Prostate gland (tissue), 2 donors: ENCODE data around the gene C12orf56.

Source experiments
- POLR2A ChIP-seq: fragments of 450-650 bp; IDR thresholded peaks from one replicate; pipeline ENCODE4 v1.6.1; 2016; ENCODE audit warnings: antibody characterized with exemption, mild to moderate bottlenecking
- POLR2AphosphoS5 ChIP-seq: sonication (generic); formaldehyde crosslinking; IDR thresholded peaks from one replicate; pipeline ENCODE4 v1.6.1; 2017; ENCODE audit warnings: antibody characterized with exemption
- TF ChIP-seq, protein P1 (sequence below), 4 experiments: fragments of 200-600 bp in 2 of 4; fragments of 450-650 bp in 2 of 4; sonication (generic) in 2 of 4; IDR thresholded peaks; 1 replicate in 3 of 4; 2 replicates in 1 of 4; pipeline ENCODE4 v1.5.1; 2016 to 2019; ENCODE audit warnings: antibody characterized with exemption in 4 of 4, mild to moderate bottlenecking in 2 of 4, moderate library complexity in 2 of 4

DNA sequence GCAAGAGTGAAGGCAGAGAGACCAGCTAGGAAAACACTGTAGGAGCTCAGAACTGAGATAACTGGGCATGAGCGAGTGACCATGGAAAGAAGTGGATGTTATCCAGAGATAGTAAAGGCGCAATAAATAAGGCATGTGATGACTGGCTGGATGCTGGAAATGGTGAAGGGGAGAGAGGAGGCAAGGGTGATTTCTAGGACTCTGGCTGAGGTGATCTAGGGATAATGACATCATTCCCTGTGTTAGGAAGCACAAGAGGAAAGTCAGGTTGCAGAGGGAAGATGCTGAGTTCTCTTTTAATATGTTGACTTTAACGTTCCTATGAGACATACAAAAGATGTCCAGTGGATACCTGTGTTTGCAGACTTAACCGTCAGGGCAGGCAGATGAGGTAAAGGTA lies 78.7 kb downstream of the C12orf56 start:
- TF ChIP-seq, protein P1, sequence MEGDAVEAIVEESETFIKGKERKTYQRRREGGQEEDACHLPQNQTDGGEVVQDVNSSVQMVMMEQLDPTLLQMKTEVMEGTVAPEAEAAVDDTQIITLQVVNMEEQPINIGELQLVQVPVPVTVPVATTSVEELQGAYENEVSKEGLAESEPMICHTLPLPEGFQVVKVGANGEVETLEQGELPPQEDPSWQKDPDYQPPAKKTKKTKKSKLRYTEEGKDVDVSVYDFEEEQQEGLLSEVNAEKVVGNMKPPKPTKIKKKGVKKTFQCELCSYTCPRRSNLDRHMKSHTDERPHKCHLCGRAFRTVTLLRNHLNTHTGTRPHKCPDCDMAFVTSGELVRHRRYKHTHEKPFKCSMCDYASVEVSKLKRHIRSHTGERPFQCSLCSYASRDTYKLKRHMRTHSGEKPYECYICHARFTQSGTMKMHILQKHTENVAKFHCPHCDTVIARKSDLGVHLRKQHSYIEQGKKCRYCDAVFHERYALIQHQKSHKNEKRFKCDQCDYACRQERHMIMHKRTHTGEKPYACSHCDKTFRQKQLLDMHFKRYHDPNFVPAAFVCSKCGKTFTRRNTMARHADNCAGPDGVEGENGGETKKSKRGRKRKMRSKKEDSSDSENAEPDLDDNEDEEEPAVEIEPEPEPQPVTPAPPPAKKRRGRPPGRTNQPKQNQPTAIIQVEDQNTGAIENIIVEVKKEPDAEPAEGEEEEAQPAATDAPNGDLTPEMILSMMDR (IDR thresholded peaks at IDR 0.05), result no peak
- TF ChIP-seq POLR2A (no peak), POLR2AphosphoS5 (no peak)
